Activated CD8-positive, alpha-beta memory T cell treated with anti-CD3 and anti-CD28 coated beads, Interleukin-2, amount 50 U/mL, for 4 hours (primary cell): ENCODE results near the gene ARNT2.
A peak's percentile ranks its signal among the peaks of the same experiment; 100 is the strongest.

Source experiments
- DNase-seq: peaks from one replicate; pipeline ENCODE4 v3.0.0-alpha.2; 2020

The ARNT2 gene

DNA sequence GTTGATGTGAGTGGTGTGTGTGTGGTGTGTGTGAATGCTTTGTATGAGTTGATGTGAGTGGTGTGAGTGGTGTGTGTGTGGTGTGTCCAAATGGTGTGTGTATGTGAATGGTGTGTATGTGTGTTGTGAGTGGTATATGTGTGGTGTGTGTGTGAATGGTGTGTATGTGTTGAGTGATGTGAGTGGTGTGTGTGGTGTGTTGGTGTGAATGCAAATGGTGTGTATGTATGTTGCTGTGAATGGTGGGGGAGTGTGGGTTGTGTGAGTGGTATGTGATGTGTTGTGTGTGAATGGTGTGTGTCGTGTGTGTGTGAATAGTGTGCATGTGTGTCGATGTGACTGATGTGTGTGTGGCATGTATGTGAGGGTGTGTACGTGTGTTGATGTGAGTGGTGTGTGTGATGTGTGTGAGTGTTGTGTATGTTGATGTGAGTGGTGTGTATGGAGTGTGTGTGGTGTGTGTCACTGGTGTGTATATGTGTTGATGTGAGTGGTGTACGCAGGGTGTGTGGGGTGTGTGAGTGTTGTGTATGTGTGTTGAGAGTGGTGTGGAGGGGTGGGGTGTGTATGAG is 40.6 kb downstream of the ARNT2 start:
- DNase-seq: no peak

DNA sequence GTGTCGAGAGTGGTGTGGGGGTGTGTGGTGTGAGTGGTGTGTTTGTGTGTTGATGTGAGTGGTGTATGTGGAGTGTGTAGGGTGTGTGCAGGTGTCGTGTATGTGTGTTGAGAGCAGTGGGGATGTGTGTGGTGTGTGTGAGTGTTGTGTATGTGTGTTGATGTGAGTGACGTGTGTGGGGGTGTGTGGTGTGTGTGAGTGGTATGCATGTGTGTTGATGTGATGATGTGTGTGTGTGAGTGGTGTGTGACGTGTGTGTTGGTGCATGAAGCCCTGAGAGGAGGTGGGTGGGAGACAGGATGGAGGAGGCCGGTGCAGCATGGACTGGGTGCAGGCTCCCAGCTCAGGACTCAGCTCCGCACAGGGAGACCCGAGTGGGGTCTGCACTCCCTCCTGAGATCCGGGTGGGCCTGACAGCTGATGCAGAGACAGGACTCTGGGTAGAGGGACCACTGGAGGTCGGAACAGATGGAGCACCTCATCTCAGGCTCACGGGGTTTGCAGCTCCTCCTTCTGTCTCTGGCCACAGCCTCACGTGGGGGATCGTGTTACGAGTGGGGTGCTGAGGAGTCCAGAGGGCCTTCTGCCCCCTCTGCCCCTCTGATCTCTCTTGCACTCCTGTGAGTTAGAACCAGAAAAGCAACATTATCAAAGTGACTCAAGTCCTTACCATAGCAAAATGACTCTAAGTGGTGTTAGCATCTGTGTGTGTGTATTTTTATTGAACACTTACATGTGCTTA is 41.3 kb downstream of the ARNT2 start:
- DNase-seq: no peak

DNA sequence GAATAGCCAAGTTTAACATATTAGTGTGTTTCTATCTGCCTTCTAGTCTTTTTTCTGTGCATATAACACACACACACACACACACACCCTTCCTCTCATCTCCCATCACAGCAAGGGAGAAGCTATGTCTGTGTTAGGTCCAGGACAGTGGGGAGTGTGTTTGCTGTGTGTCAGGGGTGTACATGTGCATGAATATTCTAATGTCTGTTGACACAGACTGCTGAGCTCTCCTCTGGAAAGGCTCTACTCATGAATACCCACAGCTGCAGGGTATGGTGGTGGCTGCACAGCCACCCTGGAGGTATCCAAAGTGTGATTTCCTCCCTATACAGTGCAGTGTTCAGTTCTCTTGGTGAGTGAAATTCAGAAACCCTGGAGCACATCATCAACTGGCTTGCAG is 42.9 kb downstream of the ARNT2 start:
- DNase-seq: no peak

DNA sequence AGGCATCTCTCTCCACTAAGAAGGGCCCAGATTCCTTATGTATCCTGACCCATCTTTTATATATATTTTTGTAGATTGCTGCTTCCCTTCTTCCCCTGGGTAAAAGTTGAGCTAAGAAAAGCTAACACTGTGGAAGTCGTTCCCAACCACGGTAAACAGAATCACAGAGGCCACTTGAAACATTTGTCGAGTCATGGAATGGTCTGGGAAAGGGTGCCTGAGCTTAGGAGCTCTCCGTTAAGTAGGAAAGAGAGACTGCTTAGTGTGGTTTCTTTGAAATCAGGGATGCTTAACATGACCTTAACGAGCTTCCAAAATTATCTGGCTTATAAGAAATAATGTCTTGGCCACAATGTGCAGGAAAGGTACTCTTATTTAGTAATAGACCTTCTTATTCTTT is 45.6 kb downstream of the ARNT2 start:
- no peak for DNase-seq

DNA sequence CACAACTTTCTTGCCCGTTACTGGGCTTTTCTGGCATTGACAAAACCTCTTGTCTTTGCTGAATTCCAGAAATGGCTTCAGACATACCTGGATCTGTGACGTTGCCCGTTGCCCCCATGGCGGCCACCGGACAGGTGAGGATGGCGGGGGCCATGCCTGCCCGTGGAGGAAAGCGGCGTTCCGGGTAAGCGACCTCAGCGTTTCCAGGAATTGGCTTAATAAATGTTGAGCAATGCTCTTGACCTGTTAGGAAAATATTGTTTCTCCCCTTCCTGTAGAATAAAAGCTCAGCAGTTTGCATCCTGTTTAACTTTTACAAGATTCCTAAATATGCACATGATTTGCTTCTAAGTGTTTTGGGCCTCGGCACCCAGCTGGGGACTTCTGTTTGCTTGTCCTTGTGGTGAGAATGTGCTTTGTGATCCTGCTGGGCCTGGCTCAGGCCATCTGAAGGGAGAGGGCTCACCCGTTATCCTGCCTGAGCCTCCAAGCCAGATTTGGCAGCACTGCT is 46.7 kb downstream of the ARNT2 start:
- no peak for DNase-seq

DNA sequence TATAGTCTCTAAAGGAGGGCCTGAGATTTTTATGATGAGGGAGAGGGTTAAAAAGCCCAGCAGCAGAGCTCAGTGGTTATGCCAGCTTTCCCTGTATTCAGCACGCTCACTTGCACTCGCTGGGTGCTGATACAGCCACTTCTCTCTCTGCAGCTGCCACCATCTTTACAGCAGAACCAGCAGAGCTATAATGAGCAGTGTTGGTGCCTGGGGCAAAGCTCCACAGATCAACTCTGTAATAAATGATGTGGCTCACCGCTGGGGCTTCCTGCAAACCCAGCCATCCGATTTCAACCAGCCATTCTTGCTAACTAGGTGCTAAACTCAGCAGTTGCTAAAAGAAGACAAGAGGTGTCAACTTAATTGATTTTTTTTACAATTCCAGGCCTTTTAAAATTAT is 48.0 kb downstream of the ARNT2 start:
- DNase-seq: no peak

DNA sequence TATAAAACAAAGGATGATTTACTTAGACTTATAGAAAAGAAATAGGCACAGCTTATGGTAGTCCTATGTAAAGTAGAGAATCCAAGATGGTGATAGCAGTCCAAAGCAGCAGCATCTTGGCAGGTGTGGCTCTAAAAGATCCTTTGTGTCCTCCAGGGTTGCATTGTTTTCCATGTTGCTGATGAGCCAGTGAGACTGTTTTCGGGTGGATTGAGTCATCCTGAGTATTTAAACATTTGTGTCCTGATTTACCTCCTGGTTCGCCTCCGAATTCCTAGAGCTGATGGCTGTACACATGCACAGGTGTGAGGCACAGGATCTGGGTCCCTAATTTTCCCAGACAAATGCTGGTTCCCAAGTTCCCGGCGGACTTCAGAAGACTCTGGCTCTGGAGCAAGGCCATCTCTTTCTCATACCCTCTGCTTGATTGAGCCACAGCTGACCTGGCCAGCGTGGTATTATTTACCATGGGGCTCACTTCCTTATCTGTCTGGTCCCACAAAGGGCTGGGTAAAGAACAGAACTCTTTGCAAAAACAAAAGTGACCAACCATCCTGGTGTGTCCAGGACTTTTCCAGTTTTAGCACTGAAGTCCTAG is 51.0 kb downstream of the ARNT2 start:
- DNase-seq: no peak

DNA sequence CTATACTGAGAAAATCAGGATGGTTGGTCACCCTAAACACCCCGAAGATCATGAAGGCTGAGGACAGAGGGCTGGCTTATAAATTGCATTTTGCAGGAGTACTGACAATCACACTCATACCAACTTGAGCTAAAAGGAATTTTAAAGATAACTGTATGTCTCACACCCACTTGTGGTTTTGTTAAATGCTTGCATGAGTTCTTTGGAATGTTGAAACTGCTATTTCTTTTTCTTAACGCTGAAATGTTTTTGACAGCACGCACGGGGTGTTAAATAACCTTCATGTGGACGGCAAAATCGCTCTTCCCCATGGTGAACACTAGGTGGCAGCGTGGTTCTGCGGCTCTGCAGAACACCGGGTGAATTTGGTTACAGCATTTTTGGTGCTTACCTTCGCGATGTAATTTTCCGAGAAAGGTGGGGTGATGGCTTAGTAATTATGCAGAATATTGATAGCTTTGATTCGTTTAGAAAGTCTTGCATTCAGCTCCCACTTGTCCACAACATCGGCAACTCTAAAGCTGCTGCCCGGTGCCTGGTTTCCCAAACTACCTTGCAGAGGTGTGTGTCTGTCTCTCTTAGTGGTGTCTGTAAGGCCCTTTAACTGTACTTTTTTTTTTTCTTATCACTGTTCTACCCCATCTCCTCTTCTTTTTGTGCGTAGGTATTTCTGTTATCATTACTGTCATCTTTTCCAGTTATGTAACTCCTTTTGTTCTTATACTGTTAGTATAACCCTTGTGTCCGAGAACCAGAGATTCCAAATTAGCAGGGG is 51.7 kb downstream of the ARNT2 start:
- peak; percentile 45 for DNase-seq

DNA sequence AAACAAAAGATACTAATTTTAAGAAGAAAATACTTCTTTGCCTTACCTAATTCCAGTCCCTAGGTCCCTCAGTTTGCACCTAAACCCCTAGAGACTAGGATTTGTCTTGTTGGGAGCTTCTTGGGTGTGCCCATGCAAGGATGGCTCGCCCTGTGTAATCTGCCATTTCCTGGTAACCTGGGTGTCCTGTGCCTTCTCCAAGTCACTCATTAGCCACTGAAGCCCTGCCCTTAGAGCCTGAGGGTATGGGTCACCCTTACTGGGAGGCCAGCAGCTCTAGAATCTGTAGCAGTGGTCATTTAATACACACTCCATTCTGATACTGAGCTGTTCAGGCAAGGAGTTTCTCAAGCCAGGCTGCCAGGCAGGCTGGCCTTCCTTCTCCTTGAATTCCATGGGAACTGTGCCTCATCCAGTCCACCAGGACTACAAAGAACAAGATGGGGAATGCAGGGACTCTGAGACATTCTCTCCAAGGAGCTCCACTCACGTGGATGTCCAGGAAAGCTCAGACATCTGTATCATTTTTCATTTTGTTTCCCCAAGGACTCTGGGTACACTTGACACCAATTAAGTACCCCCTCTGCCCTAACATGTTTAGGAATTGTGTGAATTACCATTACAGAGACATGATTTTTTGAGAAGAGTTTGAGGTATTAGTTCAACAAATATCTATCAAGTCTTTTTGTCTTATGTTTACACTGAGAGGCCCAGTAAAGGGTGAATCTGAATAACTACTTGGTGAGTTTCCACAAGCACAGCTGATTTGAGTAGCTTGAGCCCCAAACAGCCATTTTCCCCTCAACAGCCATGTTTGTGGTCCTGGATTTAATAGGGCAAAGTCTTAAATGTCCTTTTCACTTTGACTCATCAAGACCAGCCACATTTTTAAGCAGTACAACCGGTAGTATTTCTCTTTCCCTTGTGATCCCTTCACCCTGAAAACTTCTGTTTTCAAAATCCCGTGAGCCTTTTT is 52.6 kb downstream of the ARNT2 start:
- DNase-seq: no peak

DNA sequence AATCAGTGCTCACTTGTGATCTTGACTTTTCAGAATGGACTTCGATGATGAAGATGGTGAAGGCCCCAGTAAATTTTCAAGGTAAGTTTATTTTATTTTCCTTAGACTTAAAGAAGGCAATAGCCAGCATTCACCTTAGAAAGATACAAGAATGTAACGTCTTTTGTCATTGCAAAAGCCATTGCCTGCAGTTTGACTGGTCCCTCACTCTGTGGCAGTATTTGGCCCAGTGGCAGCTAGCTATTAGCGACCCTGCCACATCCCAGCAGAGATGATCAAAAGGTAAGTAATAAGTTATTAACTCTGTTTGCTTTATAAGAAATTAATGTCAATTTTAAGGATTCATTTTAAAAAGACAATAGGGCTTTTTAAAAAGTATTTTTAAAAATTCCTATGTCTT is 53.7 kb downstream of the ARNT2 start:
- no peak for DNase-seq

DNA sequence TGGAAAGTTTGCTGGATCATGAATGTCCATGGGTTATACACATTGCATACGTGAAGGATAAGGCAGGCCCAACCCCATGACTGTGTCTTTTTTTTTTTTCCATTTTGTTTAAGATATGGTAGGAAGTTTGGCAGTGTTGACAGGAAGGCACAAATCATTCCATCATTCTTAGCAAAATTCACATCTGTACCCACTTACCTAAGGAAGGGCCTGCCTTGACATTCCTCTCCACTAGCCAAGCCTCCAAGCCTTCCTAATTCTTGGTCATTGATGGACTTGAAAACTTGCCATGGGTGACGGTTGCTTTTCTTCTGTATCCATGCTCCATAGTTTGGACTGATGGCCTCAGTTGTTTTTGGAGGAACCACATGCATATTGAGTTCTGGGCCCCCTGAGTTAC is 54.4 kb downstream of the ARNT2 start:
- DNase-seq: no peak

DNA sequence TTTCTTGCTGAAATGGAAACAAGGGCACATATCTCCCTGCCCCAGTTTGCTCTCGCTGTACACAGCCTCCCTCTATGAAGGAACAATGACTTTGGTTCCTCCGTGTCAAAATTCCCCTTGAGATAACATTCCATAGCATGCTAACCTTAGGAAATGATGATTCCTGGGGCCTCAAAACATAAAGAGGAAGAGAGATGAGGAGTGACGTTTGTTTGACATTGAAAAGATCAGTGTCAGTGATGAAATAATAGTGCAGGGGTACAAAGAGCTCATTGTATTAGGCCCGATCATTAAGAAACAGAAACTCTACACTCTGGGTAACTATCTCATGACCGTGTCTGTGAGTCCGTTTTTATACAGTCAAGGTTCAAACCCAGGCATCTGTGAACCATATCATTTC is 55.2 kb downstream of the ARNT2 start:
- no peak for DNase-seq

DNA sequence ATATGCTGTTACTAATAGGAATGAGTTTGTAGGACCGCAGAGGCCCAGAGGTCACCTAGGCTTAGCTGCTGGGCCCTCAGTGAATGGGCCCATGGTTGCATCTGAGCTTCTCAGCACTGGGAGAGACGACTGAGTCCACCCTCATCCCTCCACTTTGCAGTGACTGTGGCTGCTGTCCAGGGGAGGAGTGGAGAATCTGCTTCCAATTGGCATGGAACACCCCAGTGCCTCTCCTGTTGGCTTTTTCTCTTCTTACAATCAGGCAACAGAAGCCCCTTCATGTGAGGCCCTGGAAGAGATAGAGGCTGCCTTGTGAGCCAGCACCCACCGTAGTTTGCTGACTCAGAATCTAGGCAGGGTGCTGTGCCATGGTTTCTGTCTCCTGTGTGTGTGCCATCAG is 55.6 kb downstream of the ARNT2 start:
- DNase-seq: no peak

DNA sequence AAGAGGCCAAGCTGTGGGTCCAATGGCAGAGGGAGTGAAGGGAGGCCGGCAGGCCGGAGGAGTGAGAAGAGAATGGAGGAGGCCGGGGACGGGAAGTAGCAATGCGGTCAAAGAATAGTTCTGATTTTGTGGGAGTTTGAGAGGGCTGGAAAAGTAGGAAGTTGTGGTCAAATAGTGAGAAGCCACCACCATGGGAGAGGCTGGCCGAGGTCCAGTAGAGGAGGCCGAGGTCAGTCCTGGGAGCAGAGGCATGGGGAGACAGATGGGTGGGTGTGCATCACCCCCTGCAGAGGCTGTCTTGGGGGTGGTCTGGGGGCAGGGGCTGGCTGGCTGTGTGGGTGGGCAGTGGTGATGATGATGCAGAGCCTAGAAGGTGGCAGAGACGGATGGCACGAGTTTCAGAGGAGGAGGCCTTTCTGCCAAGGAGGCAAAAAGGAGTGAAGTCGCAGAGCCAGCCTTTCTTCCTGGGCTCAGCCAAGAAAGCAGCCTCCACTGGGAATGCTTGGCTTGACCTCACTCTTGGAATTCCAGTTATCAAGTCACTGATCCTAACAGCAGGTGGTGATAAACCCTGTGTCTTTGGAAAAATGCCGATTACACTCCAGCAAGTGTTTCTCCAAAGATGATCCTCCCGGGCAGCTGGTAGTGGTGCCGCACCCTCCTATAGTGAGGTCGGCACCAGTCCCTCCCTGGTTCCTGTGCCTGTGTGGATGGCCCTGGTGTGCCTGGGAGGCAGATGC is 57.3 kb downstream of the ARNT2 start:
- DNase-seq: no peak

DNA sequence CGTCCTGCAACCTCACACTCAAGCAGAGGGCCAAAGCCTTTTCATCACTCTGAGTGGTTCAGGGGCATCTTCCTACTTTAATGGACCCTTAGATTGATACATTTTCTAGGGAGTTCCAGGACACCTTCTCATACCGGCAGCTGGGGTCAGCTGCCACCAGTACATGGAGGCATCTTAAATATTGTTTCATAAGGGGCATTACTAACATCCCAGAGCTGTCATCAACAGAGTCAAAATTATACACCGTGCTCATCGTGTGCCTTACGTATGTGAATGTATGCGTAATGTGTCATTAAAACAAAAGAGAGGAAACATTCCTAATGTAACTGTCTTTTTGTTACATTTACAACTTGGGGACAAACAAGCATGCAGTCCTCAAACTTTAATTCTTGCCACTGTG is 57.9 kb downstream of the ARNT2 start:
- no peak for DNase-seq

DNA sequence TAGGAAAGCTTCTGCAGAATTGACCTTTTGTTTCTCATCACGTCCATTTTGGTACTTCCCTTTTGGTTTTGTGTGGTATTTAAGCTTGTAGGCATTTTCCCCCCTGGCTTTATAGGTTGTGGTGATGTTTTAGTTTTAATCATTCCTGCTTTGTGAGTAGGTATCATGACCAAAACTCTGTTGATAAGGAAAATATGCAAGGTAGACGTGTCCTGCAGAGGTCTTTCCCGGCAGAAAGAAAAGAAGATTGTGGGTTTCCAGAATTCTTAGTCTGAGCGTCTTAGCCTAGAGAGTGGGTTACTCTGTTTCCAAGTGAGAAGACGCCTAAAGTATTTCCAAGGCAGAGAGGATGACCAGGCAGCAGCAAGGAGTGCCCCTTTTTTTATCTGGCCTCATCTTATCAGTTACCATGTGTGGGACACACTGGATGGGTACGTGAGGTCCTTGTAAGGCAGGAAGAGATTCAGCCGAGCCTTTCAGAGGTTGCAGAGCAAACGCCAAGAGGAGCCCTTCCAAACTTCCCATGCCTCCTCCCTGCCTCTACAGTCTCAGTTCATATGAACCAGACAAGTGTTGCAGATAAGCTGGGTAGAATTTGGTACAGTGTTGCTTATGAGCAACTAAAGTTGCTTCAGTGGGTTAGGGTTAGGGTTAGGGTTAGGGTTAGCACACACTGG is 58.8 kb downstream of the ARNT2 start:
- no peak for DNase-seq

DNA sequence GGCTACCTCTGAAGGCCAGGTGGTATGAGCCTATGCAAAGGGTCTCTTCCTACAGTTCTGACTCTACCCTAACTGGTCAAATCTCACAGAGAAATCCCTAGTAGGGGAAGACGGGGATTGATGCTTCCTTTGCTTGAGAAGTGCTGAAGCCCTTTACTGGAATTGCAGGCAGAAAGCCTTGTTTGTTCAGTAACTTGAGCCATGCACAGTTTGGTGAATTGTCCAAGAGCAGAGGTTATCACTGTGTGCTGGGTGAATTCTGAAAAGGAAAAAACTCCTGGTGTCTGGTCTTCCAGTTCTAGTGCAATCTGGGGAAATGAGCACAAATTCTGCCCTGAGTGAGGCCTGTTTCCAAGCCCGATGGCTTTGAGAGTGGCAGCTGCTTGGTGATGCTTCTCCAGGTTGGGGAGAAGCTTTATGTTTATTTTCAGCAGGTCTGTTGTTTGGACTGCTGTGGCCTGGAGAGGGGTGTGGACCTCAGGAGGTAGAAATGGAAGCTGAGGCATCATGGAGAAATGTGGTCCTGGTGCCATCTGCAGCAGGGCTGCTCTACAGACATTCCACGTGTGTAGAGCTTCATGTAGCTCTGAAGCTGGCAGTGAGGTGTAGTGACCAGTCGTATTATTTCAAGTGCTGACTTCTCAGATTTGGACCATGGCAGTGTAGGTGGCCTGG is 60.9 kb downstream of the ARNT2 start:
- DNase-seq: no peak

DNA sequence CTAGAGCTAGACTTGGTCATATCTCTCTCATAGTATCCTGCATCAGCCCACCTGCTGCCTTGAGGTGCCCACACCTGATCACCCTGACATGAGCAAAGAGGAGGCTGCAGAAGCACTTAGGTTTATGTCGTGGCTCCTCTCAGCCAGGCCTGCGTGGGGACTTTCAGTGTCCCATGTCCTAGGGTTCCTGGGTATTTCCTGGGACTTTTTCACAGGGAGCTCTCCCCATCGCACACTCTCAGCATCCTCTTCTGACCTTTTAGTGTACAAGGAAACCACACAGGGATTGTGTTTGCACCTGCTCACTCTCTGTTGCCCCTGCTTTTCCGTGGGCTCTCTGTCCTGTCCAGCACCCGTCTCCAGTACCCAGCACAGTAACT is 61.4 kb downstream of the ARNT2 start:
- no peak for DNase-seq

DNA sequence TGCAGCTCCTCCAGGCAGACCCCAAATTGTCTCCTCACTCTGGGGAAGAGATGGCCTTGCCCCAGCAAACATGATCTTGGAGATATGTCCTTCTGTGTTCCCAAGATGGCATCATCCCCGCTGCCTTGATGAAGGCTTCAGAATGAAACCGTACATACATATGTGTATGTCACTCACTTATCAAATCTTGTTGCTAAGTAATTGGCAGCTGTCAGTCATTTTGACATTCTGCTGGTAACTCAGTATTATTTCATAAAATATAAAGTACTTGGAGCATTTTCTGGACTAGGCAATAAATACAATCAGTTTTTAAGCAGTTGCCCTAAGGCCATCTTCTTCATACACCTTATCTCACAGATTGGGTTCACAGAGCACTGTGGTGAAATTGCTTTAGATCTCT is 62.4 kb downstream of the ARNT2 start:
- DNase-seq: no peak

DNA sequence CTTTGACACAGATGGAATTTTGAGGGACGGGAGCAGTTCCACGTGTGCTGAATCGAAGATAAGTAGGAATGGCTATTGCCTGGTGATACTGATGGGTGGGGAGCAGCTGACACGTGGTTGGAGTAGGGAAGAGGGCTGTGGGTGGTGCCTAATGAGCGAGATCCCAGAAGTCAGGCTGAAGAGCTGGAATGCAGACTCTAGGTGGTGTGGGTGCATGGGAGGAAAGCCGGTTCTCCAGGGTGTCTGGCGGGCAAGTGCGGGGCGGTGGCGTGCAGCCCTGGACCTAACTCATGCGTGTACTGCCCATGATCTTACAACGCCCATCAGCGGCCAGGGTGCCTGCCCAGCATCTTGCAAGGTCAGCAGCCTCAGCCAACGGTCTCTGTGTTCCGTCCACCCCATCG is 63.1 kb downstream of the ARNT2 start:
- DNase-seq: no peak

DNA sequence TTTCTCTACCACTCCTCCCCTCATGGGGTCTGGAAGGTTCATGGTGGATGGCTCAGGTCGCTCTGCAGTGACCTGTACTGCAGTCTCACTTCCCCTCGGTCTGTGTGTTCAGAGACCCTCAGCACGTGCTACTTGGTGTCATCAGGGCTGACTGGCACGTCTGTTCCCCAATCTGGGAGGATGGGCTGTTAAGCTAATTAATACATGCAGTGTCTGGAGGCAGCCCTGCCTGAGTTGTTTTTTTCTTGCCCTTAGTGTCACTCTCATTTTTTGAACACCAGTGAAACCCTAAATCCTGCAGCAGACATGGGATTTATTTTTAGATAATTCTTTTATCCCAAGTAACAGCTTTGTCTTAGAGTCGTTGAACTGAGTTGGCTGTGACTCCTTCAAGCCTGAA is 64.6 kb downstream of the ARNT2 start:
- DNase-seq: no peak
